ENCODE measurements around the gene SHOX. TPM values are rescaled to one million over a fixed set of nuclear protein-coding genes. Genes with fewer than 3 reads are reported as not detected.

The SHOX gene
- total RNA-seq, 1 experiment from 2014 or later: not detected

DNA sequence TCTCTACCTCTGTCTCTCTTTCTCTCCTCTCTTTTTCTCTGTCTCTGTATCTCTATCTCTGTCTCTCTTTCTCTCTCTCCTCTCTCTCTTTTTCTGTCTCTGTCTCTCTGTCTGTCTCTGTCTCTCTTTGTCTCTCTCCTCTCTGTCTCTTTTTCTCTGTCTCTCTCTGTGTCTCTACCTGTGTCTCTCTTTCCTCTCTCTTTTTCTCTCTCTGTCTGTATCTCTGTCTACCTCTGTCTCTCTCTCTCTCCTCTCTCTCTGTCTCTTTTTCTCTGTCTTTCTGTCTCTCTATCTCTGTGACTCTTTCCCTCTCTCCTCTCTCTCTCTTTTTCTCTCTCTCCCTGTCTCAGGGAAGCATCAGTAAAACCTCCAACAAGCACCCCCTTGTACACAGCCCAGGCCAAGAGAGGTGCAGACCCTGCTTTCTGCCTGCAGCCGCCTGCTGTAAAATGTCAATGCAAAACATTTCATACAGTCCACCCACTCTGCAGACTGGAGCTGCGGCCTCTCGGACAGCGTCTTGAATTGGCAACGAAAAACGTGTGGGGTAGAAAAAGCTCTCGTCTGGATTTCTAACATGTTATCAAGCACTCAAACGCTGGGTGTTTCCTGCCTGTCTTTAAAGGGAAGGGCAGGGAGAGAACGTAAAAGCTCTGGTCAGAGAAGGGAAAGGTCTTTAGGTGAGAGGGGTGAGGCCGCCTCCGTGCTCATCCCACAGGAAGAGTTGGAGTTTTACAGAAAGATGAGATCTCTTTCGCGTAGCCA, 3.7 kb upstream of the SHOX start:
- Histone ChIP-seq H3K4me1 (replicated peaks; ENCODE audit: insufficient read depth) (no peaks in the 10 kb centered on the region), H3K9me3 (ENCODE audit: insufficient read depth, low read depth) (no peaks in the 10 kb centered on the region), H3K4me3 (no peak overlapping the region), H3K4me2 (no peak overlapping the region), H3K27me3 (ENCODE audit: insufficient read depth, low read depth) (peaks cover 3% of the 10 kb centered on the region; the same call in 1 of the 2 replicates), H3K79me2 (ENCODE audit: low read depth) (no peaks in the 10 kb centered on the region), H3K36me3 (ENCODE audit: low read depth) (no peaks in the 10 kb centered on the region), H2AFZ (no peak overlapping the region), H3K27ac (no peak overlapping the region), H3K9me2 (ENCODE audit: insufficient read depth) (no peaks in the 10 kb centered on the region), H3F3A (ENCODE audit: insufficient read depth, low read depth) (no peaks in the 10 kb centered on the region), H4K20me1 (ENCODE audit: insufficient read depth) (no peaks in the 10 kb centered on the region)
- POLR2A ChIA-PET (ENCODE audit: unreplicated experiment): no interaction called here
- TF ChIP-seq, protein P1, sequence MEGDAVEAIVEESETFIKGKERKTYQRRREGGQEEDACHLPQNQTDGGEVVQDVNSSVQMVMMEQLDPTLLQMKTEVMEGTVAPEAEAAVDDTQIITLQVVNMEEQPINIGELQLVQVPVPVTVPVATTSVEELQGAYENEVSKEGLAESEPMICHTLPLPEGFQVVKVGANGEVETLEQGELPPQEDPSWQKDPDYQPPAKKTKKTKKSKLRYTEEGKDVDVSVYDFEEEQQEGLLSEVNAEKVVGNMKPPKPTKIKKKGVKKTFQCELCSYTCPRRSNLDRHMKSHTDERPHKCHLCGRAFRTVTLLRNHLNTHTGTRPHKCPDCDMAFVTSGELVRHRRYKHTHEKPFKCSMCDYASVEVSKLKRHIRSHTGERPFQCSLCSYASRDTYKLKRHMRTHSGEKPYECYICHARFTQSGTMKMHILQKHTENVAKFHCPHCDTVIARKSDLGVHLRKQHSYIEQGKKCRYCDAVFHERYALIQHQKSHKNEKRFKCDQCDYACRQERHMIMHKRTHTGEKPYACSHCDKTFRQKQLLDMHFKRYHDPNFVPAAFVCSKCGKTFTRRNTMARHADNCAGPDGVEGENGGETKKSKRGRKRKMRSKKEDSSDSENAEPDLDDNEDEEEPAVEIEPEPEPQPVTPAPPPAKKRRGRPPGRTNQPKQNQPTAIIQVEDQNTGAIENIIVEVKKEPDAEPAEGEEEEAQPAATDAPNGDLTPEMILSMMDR (conservative IDR thresholded peaks at IDR 0.05): no peak
- TF ChIP-seq EZH2 (IDR thresholded peaks at IDR 0.05; ENCODE audit: low read depth): no peak
- no peak for DNase-seq
- CTCF ChIA-PET: no interaction called here
- intact Hi-C loops (cut with micrococcal nuclease; ENCODE audit: unreplicated experiment): no loop called here
- BruUV-seq (replicated peaks): no TSS peak

DNA sequence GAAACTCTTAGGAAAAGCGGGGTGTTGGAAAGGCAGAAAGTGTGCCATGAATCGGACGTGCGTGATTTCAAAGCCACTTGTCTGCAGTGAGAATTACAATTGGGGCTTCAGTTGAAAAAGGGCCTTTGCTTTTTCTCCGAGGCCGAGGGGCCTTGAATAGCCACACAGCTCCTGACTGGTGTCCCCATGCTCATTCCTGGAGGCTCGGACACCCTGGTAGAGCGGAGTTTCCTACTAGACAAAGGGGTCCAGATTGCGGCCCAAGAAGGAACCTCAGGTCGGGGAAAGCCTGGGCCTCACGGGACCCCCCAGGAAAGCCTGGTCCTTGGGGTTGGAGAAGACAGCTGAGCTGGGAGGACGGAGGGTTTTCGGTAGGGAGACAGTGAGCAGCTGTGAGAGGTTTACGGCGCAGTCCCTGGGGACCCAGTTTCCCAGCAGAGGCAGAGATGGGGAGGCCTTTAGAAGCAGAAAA, 3.0 kb upstream of the SHOX start:
- Histone ChIP-seq H3K27ac (no peak overlapping the region), H3K79me2 (ENCODE audit: low read depth) (no peaks in the 10 kb centered on the region), H3K9me2 (ENCODE audit: insufficient read depth) (no peaks in the 10 kb centered on the region), H3K4me1 (replicated peaks; ENCODE audit: insufficient read depth) (no peaks in the 10 kb centered on the region), H3K36me3 (ENCODE audit: low read depth) (no peaks in the 10 kb centered on the region), H3F3A (ENCODE audit: insufficient read depth, low read depth) (no peaks in the 10 kb centered on the region), H3K9me3 (ENCODE audit: insufficient read depth, low read depth) (no peaks in the 10 kb centered on the region), H3K27me3 (ENCODE audit: insufficient read depth, low read depth) (peaks cover 8% of the 10 kb centered on the region; the same call in 1 of the 2 replicates), H4K20me1 (ENCODE audit: insufficient read depth) (no peaks in the 10 kb centered on the region), H2AFZ (no peak overlapping the region), H3K4me3 (no peak overlapping the region), H3K4me2 (no peak overlapping the region)
- no peak for TF ChIP-seq EZH2 (IDR thresholded peaks at IDR 0.05; ENCODE audit: low read depth)
- ChIA-PET POLR2A (ENCODE audit: unreplicated experiment) (no interaction called here), CTCF (no interaction called here)
- BruUV-seq (replicated peaks): no TSS peak
- no peak for DNase-seq
- intact Hi-C loops (cut with micrococcal nuclease; ENCODE audit: unreplicated experiment): no loop called here

DNA sequence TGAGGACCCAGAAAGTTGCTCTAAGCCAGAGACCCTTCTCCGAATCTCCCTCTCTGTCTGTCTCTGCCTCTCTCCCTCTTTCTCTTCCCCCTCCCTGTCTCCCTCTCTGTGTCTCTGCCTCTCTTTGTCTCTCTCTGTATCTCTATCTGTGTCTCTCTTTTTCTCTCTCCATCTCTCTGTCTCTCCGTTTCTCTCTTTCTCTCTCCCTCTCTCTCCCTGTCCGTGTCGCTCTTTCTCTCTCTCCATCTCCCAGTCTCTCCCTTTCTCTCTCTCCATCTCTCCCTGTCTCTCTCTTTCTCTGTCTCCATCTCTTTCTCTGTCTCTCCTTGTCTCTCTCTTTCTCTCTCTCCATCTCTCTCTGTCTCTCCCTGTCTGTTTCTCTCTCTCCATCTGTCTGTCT, 2.6 kb upstream of the SHOX start:
- H3F3A ChIP-seq (ENCODE audit: insufficient read depth, low read depth): no peaks in the 10 kb centered on the region
- no peaks in the 10 kb centered on the region for H3K9me2 ChIP-seq (ENCODE audit: insufficient read depth)
- no TSS peak for BruUV-seq (replicated peaks)
- H3K4me2 ChIP-seq: no peak overlapping the region
- no peak overlapping the region for H2AFZ ChIP-seq
- CTCF ChIA-PET: no interaction called here
- no peaks in the 10 kb centered on the region for H4K20me1 ChIP-seq (ENCODE audit: insufficient read depth)
- H3K79me2 ChIP-seq (ENCODE audit: low read depth): no peaks in the 10 kb centered on the region
- H3K4me3 ChIP-seq: no peak overlapping the region
- intact Hi-C loops (cut with micrococcal nuclease; ENCODE audit: unreplicated experiment): no loop called here
- POLR2A ChIA-PET (ENCODE audit: unreplicated experiment): no interaction called here
- H3K27ac ChIP-seq: no peak overlapping the region
- H3K36me3 ChIP-seq (ENCODE audit: low read depth): no peaks in the 10 kb centered on the region
- DNase-seq: no peak
- H3K4me1 ChIP-seq (replicated peaks; ENCODE audit: insufficient read depth): no peaks in the 10 kb centered on the region
- H3K9me3 ChIP-seq (ENCODE audit: insufficient read depth, low read depth): no peaks in the 10 kb centered on the region
- peaks cover 12% of the 10 kb centered on the region for H3K27me3 ChIP-seq (ENCODE audit: insufficient read depth, low read depth)
- no peak for TF ChIP-seq EZH2 (IDR thresholded peaks at IDR 0.05; ENCODE audit: low read depth)
- TF ChIP-seq, protein P1 (conservative IDR thresholded peaks at IDR 0.05): no peak
